Measurements from ENCODE around the gene ZNF148. TPM values are rescaled to one million over a fixed set of nuclear protein-coding genes. Genes with fewer than 3 reads are reported as not detected.
A peak's percentile ranks its signal among the peaks of the same experiment; 100 is the strongest.
"Not testable (repeated sequence)": the region's sequence is repeated elsewhere in the genome, so short reads cannot be mapped to it uniquely, and the experiment has no call there.

The ZNF148 gene, protein sequence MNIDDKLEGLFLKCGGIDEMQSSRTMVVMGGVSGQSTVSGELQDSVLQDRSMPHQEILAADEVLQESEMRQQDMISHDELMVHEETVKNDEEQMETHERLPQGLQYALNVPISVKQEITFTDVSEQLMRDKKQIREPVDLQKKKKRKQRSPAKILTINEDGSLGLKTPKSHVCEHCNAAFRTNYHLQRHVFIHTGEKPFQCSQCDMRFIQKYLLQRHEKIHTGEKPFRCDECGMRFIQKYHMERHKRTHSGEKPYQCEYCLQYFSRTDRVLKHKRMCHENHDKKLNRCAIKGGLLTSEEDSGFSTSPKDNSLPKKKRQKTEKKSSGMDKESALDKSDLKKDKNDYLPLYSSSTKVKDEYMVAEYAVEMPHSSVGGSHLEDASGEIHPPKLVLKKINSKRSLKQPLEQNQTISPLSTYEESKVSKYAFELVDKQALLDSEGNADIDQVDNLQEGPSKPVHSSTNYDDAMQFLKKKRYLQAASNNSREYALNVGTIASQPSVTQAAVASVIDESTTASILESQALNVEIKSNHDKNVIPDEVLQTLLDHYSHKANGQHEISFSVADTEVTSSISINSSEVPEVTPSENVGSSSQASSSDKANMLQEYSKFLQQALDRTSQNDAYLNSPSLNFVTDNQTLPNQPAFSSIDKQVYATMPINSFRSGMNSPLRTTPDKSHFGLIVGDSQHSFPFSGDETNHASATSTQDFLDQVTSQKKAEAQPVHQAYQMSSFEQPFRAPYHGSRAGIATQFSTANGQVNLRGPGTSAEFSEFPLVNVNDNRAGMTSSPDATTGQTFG
- 10 to 100 TPM; 20.3 to 22.2 TPM for total RNA-seq

GRCh38 chr3:125374996-125375941, at the start of gene ZNF148:
Gene ZNF148, minus strand, starts transcription at chr3:125375325. Its CDS starts 61,685 bp downstream, at chr3:125313640.
- Mint-ChIP-seq H3K9me3 (no peaks in the 10 kb centered on the region), H3K4me1 (ENCODE audit: low read depth) (peaks cover 34% of the 10 kb centered on the region), H3K36me3 (ENCODE audit: low read depth) (peaks cover 7% of the 10 kb centered on the region), H3K4me3 (peak within 1 kb of the TSS; percentile 92), H3K27me3 (ENCODE audit: low read depth) (no peaks in the 10 kb centered on the region), H3K27ac (peak within 1 kb of the TSS; percentile 96)
- peak; percentile 91 for DNase-seq
- CTCF ChIA-PET, result interaction anchor here (1.0 kb wide), 1 partner anchor 69 kb away, joined by 6 read pairs; no protein-coding TSS in a partner anchor
- intact Hi-C loops (cut with micrococcal nuclease), result loop anchor here (1.0 to 10.0 kb wide), 9 partner anchors 18 to 1790 kb away; partner anchors contain the start of gene HACD2

GRCh38 chr3:125418306-125418705, 43.2 kb upstream of the ZNF148 start:
- H3K4me3 Mint-ChIP-seq, result no peak overlapping the region
- DNase-seq, result no peak
- no peaks in the 10 kb centered on the region for H3K4me1 Mint-ChIP-seq (ENCODE audit: low read depth)
- CTCF ChIA-PET, result no interaction called here
- peaks cover 4% of the 10 kb centered on the region for H3K9me3 Mint-ChIP-seq
- no peaks in the 10 kb centered on the region for H3K36me3 Mint-ChIP-seq (ENCODE audit: low read depth)
- intact Hi-C loops (cut with micrococcal nuclease), result no loop called here
- H3K27me3 Mint-ChIP-seq (ENCODE audit: low read depth), result no peaks in the 10 kb centered on the region
- no peak overlapping the region for H3K27ac Mint-ChIP-seq

DNA sequence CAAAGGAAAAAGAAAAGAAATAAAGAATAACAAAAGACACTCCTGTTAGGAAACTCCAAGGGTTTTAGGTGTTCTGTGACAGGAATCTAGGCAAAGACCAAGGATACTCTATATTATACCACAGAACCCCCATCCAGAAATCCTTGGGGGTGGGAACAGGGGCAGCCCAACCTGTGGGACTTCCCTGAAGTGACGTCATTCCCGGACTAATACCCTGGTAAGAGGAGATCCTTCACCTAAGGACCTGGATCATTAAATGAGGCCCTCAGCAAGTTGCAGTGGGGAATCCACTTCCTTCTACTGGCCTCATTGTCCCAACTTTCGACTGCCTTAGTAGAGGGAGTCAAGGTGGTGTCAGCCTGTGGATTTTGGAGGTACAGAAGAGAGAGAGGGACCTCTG, 41.1 kb upstream of the ZNF148 start:
- no peaks in the 10 kb centered on the region for H3K36me3 Mint-ChIP-seq (ENCODE audit: low read depth)
- no peak for DNase-seq
- peaks cover 4% of the 10 kb centered on the region for H3K9me3 Mint-ChIP-seq
- CTCF ChIA-PET, result no interaction called here
- H3K27me3 Mint-ChIP-seq (ENCODE audit: low read depth), result no peaks in the 10 kb centered on the region
- H3K4me3 Mint-ChIP-seq, result no peak overlapping the region
- no peaks in the 10 kb centered on the region for H3K4me1 Mint-ChIP-seq (ENCODE audit: low read depth)
- intact Hi-C loops (cut with micrococcal nuclease), result no loop called here
- no peak overlapping the region for H3K27ac Mint-ChIP-seq

GRCh38 chr3:125414669-125415068, 39.5 kb upstream of the ZNF148 start:
- intact Hi-C loops (cut with micrococcal nuclease), result no loop called here

GRCh38 chr3:125410922-125411321, 35.8 kb upstream of the ZNF148 start:
- H3K9me3 Mint-ChIP-seq, result peaks cover 3% of the 10 kb centered on the region
- CTCF ChIA-PET, result no interaction called here
- H3K27me3 Mint-ChIP-seq (ENCODE audit: low read depth), result peaks cover 6% of the 10 kb centered on the region
- H3K4me1 Mint-ChIP-seq (ENCODE audit: low read depth), result no peaks in the 10 kb centered on the region
- DNase-seq, result no peak
- intact Hi-C loops (cut with micrococcal nuclease), result no loop called here
- H3K4me3 Mint-ChIP-seq, result no peak overlapping the region
- no peaks in the 10 kb centered on the region for H3K36me3 Mint-ChIP-seq (ENCODE audit: low read depth)
- no peak overlapping the region for H3K27ac Mint-ChIP-seq

More at GRCh38 chr3:125414669-125415068, 39.5 kb upstream of the ZNF148 start:
- CTCF ChIA-PET, result no interaction called here
- H3K9me3 Mint-ChIP-seq, result peaks cover 4% of the 10 kb centered on the region
- H3K4me3 Mint-ChIP-seq, result no peak overlapping the region
- no peak overlapping the region for H3K27ac Mint-ChIP-seq
- H3K4me1 Mint-ChIP-seq (ENCODE audit: low read depth), result no peaks in the 10 kb centered on the region
- no peaks in the 10 kb centered on the region for H3K36me3 Mint-ChIP-seq (ENCODE audit: low read depth)
- peaks cover 3% of the 10 kb centered on the region for H3K27me3 Mint-ChIP-seq (ENCODE audit: low read depth)
- no peak for DNase-seq

- DNase-seq, result no peak
- Mint-ChIP-seq H3K4me1 (ENCODE audit: low read depth) (no peaks in the 10 kb centered on the region), H3K36me3 (ENCODE audit: low read depth) (no peaks in the 10 kb centered on the region), H3K9me3 (peaks cover 11% of the 10 kb centered on the region), H3K4me3 (no peak overlapping the region), H3K27ac (no peak overlapping the region), H3K27me3 (ENCODE audit: low read depth) (peaks cover 5% of the 10 kb centered on the region)
- CTCF ChIA-PET, result interaction anchor here (0.8 kb wide), 1 partner anchor 116 kb away, joined by 3 read pairs; no protein-coding TSS in a partner anchor
- intact Hi-C loops (cut with micrococcal nuclease), result no loop called here
Measured at GRCh38 chr3:125406070-125406469, 30.9 kb upstream of the ZNF148 start.

- H3K27ac Mint-ChIP-seq; H3K27me3 Mint-ChIP-seq (ENCODE audit: low read depth): not testable (repeated sequence)
Measured at GRCh38 chr3:125405515-125405914, 30.4 kb upstream of the ZNF148 start.

GRCh38 chr3:125403789-125404188, 28.7 kb upstream of the ZNF148 start:
- CTCF ChIA-PET, result no interaction called here
- no peak for DNase-seq
- H3K4me3 Mint-ChIP-seq, result no peak overlapping the region
- H3K4me1 Mint-ChIP-seq (ENCODE audit: low read depth), result no peaks in the 10 kb centered on the region
- intact Hi-C loops (cut with micrococcal nuclease), result no loop called here
- no peak overlapping the region for H3K27ac Mint-ChIP-seq
- H3K36me3 Mint-ChIP-seq (ENCODE audit: low read depth), result no peaks in the 10 kb centered on the region
- peaks cover 3% of the 10 kb centered on the region for H3K27me3 Mint-ChIP-seq (ENCODE audit: low read depth)
- H3K9me3 Mint-ChIP-seq, result peaks cover 11% of the 10 kb centered on the region

More at GRCh38 chr3:125405515-125405914, 30.4 kb upstream of the ZNF148 start:
- H3K36me3 Mint-ChIP-seq (ENCODE audit: low read depth); CTCF ChIA-PET; H3K4me3 Mint-ChIP-seq; H3K4me1 Mint-ChIP-seq (ENCODE audit: low read depth); DNase-seq; intact Hi-C loops (cut with micrococcal nuclease): not testable (repeated sequence)
- peaks cover 11% of the 10 kb centered on the region for H3K9me3 Mint-ChIP-seq

DNA sequence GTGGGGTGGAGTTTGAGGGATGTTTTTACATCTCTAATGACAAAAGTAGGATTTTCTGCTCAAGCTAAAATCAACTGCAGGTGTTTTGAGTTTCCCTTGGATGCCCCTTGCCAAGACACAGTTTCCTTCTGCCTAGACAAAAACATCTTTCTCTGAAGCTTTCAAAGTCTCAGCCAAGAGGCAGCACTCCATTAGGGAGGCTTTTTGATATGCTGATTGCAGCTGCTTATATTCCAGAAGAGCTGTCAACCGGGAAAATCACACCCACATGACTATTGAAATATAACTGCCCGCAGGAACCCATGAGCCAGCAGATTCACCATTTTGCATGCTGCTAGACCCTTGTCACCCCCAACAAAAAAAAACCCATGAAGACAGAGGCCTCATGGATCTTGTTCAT, 27.5 kb upstream of the ZNF148 start:
- Mint-ChIP-seq H3K4me3 (no peak overlapping the region), H3K9me3 (peaks cover 11% of the 10 kb centered on the region), H3K36me3 (ENCODE audit: low read depth) (no peaks in the 10 kb centered on the region), H3K27me3 (ENCODE audit: low read depth) (peaks cover 3% of the 10 kb centered on the region), H3K27ac (no peak overlapping the region), H3K4me1 (ENCODE audit: low read depth) (no peaks in the 10 kb centered on the region)
- CTCF ChIA-PET, result interaction anchor here (0.7 to 0.8 kb wide), 2 partner anchors 93 to 184 kb away, joined by 3 read pairs; no protein-coding TSS in a partner anchor
- intact Hi-C loops (cut with micrococcal nuclease), result no loop called here
- DNase-seq, result no peak

DNA sequence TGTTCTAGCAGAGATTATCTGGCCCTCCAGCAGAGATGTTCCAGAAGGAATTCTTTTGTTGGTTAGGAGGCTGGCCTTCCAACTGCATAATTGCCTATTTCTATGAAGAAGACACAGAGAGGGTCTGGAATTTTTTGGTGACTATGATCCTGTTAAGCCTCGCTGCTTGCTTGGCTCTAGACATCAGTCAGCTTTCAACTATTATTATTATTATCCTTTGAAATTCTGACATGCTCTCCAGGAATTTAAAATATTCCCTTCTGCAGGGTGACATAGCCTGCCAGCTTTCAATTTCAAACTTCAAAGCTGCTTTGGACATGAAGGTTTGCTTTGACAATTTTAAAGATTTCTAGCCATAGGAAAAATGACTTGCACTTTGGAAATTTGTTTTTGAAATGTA, 26.3 kb upstream of the ZNF148 start:
- no peaks in the 10 kb centered on the region for H3K4me1 Mint-ChIP-seq (ENCODE audit: low read depth)
- H3K4me3 Mint-ChIP-seq, result no peak overlapping the region
- no peak for DNase-seq
- peaks cover 3% of the 10 kb centered on the region for H3K27me3 Mint-ChIP-seq (ENCODE audit: low read depth)
- peaks cover 11% of the 10 kb centered on the region for H3K9me3 Mint-ChIP-seq
- CTCF ChIA-PET, result no interaction called here
- no peaks in the 10 kb centered on the region for H3K36me3 Mint-ChIP-seq (ENCODE audit: low read depth)
- intact Hi-C loops (cut with micrococcal nuclease), result no loop called here
- H3K27ac Mint-ChIP-seq, result no peak overlapping the region

DNA sequence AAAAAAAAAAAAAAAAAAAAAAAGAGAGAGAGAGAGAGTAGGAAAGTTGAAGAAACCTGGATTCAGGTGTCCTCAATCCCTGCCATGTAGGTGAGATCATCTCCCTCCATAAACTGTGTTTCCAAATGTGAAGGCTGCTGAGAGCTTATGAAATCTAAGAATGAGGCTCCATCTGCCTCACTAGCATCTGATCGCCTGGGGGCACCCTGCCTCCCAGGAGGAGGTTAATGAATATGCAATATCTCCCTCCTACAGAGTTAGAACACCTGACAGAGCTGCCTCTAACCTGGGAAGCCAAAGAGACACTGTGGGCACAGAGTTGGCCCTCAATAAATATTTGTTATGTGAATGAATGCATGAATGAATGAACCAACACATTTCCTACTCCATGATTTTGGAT, 23.8 kb upstream of the ZNF148 start:
- H3K4me3 Mint-ChIP-seq, result no peak overlapping the region
- CTCF ChIA-PET, result interaction anchor here (0.6 kb wide), 1 partner anchor 72 kb away, joined by 4 read pairs; no protein-coding TSS in a partner anchor
- peaks cover 4% of the 10 kb centered on the region for H3K27me3 Mint-ChIP-seq (ENCODE audit: low read depth)
- H3K9me3 Mint-ChIP-seq, result no peaks in the 10 kb centered on the region
- H3K27ac Mint-ChIP-seq, result no peak overlapping the region
- intact Hi-C loops (cut with micrococcal nuclease), result no loop called here
- no peaks in the 10 kb centered on the region for H3K4me1 Mint-ChIP-seq (ENCODE audit: low read depth)
- no peak for DNase-seq
- H3K36me3 Mint-ChIP-seq (ENCODE audit: low read depth), result no peaks in the 10 kb centered on the region

GRCh38 chr3:125395091-125395490, 20.0 kb upstream of the ZNF148 start:
- Mint-ChIP-seq H3K36me3 (ENCODE audit: low read depth) (no peaks in the 10 kb centered on the region), H3K4me3 (no peak overlapping the region), H3K9me3 (no peaks in the 10 kb centered on the region), H3K27me3 (ENCODE audit: low read depth) (peaks cover 7% of the 10 kb centered on the region), H3K4me1 (ENCODE audit: low read depth) (peaks cover 3% of the 10 kb centered on the region), H3K27ac (no peak overlapping the region)
- intact Hi-C loops (cut with micrococcal nuclease), result no loop called here
- CTCF ChIA-PET, result interaction anchor here (0.6 kb wide), 1 partner anchor 187 kb away, joined by 5 read pairs; no protein-coding TSS in a partner anchor
- no peak for DNase-seq
